K562 (cell line): ENCODE measurements around the gene DNAJC30. TPM values are rescaled to one million over a fixed set of nuclear protein-coding genes. Genes with fewer than 3 reads are reported as not detected.

Experiments used
- ATAC-seq: fragments of 200-7000 bp; cut with Tn5 transposase; 3 replicates; pipeline ENCODE4 v1.9.1; 2020; ENCODE audit warnings: moderate library complexity
- BruUV-seq: library from RNA; stranded (reverse); fragments of 400-500 nt; replicated peaks from 2 replicates; lab custom pipeline; 2021; lab: Mats Ljungman, UMichigan
- CTCF ChIA-PET: fragments of 300-600 bp; formaldehyde crosslinking; extraction: SDS; loops from one replicate; lab custom pipeline; 2021; ENCODE audit warnings: low intra/inter-chr PET ratio; lab: Yijun Ruan, JAX
- POLR2A ChIA-PET: fragments of 300-600, 350-650 bp; sonication (Branson Sonifier 250); formaldehyde crosslinking; extraction: SDS; loops from one replicate; lab custom pipeline; 2021; ENCODE audit warnings: antibody characterized with exemption, inconsistent platforms; lab: Yijun Ruan, JAX
- DNase-seq, 4 experiments: peaks; one replicate each; pipeline versions ENCODE4 v3.0.0 to v3.0.0-alpha.2; 2011 to 2018; ENCODE audit warnings: low spot score in 3 of 4, mixed read lengths in 3 of 4; ENCODE audit errors: extremely low read depth in 1 of 4
- FAIRE-seq: peaks from 2 replicates; lab custom pipeline; 2011; peaks lifted over from hg19 to GRCh38; lab: Jason Lieb, UNC
- H2AFZ ChIP-seq: 2 replicates; pipeline ENCODE4 v1.6.0; 2011; ENCODE audit warnings: low read depth, low read length, control low read depth, inconsistent platforms
- H3K27ac ChIP-seq: fragments of 200-600 bp; 3 replicates; pipeline ENCODE4 v1.8.0; 2011; ENCODE audit warnings: low read depth, mild to moderate bottlenecking, control low read depth, inconsistent platforms, low read length, moderate library complexity, mixed read lengths; ENCODE audit errors: extremely low read depth
- H3K27me3 ChIP-seq, 2 experiments: fragments of 300-600 bp in 1 of 2; 2 replicates in 1 of 2; 3 replicates in 1 of 2; pipeline versions ENCODE4 v1.6.0 to v1.8.0; 2011; ENCODE audit warnings: inconsistent platforms in 2 of 2, low read length in 2 of 2, mild to moderate bottlenecking in 1 of 2, mixed read lengths in 1 of 2, moderate library complexity in 1 of 2; ENCODE audit not compliant: control insufficient read depth in 2 of 2, insufficient read depth in 2 of 2
- H3K36me3 ChIP-seq: fragments of 300-600 bp; 3 replicates; pipeline ENCODE4 v1.8.0; 2011; ENCODE audit warnings: mild to moderate bottlenecking, low read length, inconsistent platforms; ENCODE audit not compliant: control insufficient read depth, insufficient read depth
- H3K4me1 ChIP-seq, 2 experiments: fragments of 200-600 bp in 1 of 2; replicated peaks in 1 of 2; 2 replicates in 1 of 2; 3 replicates in 1 of 2; pipeline versions ENCODE4 v1.5.1 to v1.8.0; 2011; ENCODE audit warnings: inconsistent platforms in 2 of 2, low read length in 2 of 2, mild to moderate bottlenecking in 1 of 2, mixed read lengths in 1 of 2, moderate library complexity in 1 of 2; ENCODE audit not compliant: control insufficient read depth in 2 of 2, insufficient read depth in 2 of 2
- H3K4me2 ChIP-seq: 2 replicates; pipeline ENCODE4 v1.6.1; 2011; ENCODE audit warnings: low read length, control low read depth, inconsistent platforms, mixed read lengths; ENCODE audit not compliant: insufficient read depth
- H3K4me3 ChIP-seq: fragments of 200-600 bp; sonication (generic), shearing (Covaris generic); 2 replicates; pipeline ENCODE4 v1.5.1; 2016; ENCODE audit warnings: control low read depth, inconsistent platforms
- H3K79me2 ChIP-seq: fragments of 200-600 bp; 3 replicates; pipeline ENCODE4 v1.8.0; 2011; ENCODE audit warnings: low read length, inconsistent platforms; ENCODE audit not compliant: control insufficient read depth, insufficient read depth
- H3K9ac ChIP-seq, 2 experiments: 2 replicates each; pipeline versions ENCODE4 v1.6.0 to v1.6.1; 2011; ENCODE audit warnings: low read depth in 2 of 2, low read length in 2 of 2, control low read depth in 1 of 2, inconsistent platforms in 1 of 2, mild to moderate bottlenecking in 1 of 2, mixed read lengths in 1 of 2; ENCODE audit not compliant: insufficient read depth in 1 of 2
- H3K9me1 ChIP-seq: one replicate; pipeline ENCODE4 v1.6.0; 2011; ENCODE audit warnings: inconsistent platforms, mild to moderate bottlenecking, low read length, moderate library complexity; ENCODE audit not compliant: control insufficient read depth, insufficient read depth
- H3K9me3 ChIP-seq: replicated peaks from 2 replicates; pipeline ENCODE4 v1.5.1; 2011; ENCODE audit warnings: low read depth, low read length, inconsistent platforms; ENCODE audit not compliant: control insufficient read depth, insufficient read depth
- H4K20me1 ChIP-seq: replicated peaks from 2 replicates; pipeline ENCODE4 v1.6.1; 2011; ENCODE audit warnings: low read length, inconsistent platforms, mixed read lengths; ENCODE audit not compliant: control insufficient read depth, insufficient read depth
- ETV5 ChIP-seq: sonication (generic); formaldehyde crosslinking; IDR thresholded peaks from 2 replicates; pipeline ENCODE4 v1.4.0; 2020; ENCODE audit warnings: low read depth, mild to moderate bottlenecking, missing genetic modification reagents
- KLF16 ChIP-seq: IDR thresholded peaks from 2 replicates; pipeline ENCODE4 v1.6.1; 2016; ENCODE audit warnings: antibody characterized with exemption
- POLR2H ChIP-seq: IDR thresholded peaks from 2 replicates; pipeline ENCODE4 v1.6.1; 2016; ENCODE audit warnings: missing genetic modification characterization, low read depth, mild to moderate bottlenecking, control low read depth, missing compliant biosample characterization, moderate library complexity
- REST ChIP-seq, 2 experiments: fragments of 450-650 bp; formaldehyde crosslinking in 1 of 2; IDR thresholded peaks; 2 replicates each; pipeline versions ENCODE4 v1.4.0 to v1.6.1; 2014 to 2020; ENCODE audit warnings: mild to moderate bottlenecking in 2 of 2, borderline replicate concordance in 1 of 2, low read depth in 1 of 2
- SMARCC2 ChIP-seq: fragments of 450-650 bp; IDR thresholded peaks from 2 replicates; pipeline ENCODE4 v1.6.1; 2017; ENCODE audit warnings: antibody characterized with exemption, moderate library complexity, mild to moderate bottlenecking, low read depth
- TCF7 ChIP-seq: sonication (generic); IDR thresholded peaks from 2 replicates; pipeline ENCODE4 v1.6.1; 2016; ENCODE audit warnings: antibody characterized with exemption, borderline replicate concordance
- ZNF583 ChIP-seq: fragments of 250-450 bp; sonication (Bioruptor Pico); IDR thresholded peaks from 2 replicates; pipeline ENCODE4 v1.4.0; 2020
- WGBS: fragments of 100-300 bp; shearing (Covaris generic); methylation state at CpG from one replicate; pipeline ENCODE4 v1.1.6; 2016; ENCODE audit warnings: low coverage, mixed read lengths; ENCODE audit not compliant: insufficient coverage; ENCODE audit errors: missing lambda C conversion rate; 5-methylcytosine and 5-hydroxymethylcytosine counted together
- in situ Hi-C: fragments of 300-500 bp; cut with MboI; formaldehyde crosslinking; loops from 4 replicates; pipeline ENCODE4 v1.15.0; 2018; ENCODE audit warnings: inconsistent platforms, mixed read lengths
- intact Hi-C: fragments of 100-400 bp; cut with micrococcal nuclease; formaldehyde crosslinking; loops from 2 replicates; pipeline ENCODE4 v1.14.2; 2022
- polyA plus RNA-seq, 8 experiments: library from polyadenylated mRNA; depleted of rRNA in 4 of 8; stranded (reverse) in 5 of 8; unstranded in 3 of 8; fragments of >200 nt; fragmentation: Nextera tagmentation in 2 of 8; fragmentation: Illumina TruSeq in 1 of 8; extraction: Ambion mirVana in 2 of 8; extraction: Trizol in 1 of 8; gene quantifications; 2 replicates each; pipeline versions ENCODE4 v1.2.1 to v1.2.3, GENCODE V29; 2011 to 2014; ENCODE audit warnings: inconsistent platforms in 1 of 8, missing spikeins in 1 of 8
- total RNA-seq, 7 experiments: library from RNA; depleted of rRNA in 6 of 7; stranded (reverse); fragments of >200 nt in 6 of 7; fragmentation: Illumina TruSeq in 2 of 7; extraction: Trizol in 2 of 7; gene quantifications; 2 replicates each; pipeline versions ENCODE4 v1.2.1 to v1.2.3, GENCODE V29; 2011 to 2021; ENCODE audit warnings: low replicate concordance in 1 of 7
- TF ChIP-seq, protein P1 (sequence below): fragments of 250-450 bp; sonication (Bioruptor Pico); IDR thresholded peaks from 2 replicates; pipeline ENCODE4 v1.5.1; 2021; ENCODE audit warnings: mild to moderate bottlenecking

Gene DNAJC30
- total and polyA plus RNA-seq, 9 of the 15 experiments (the other 6 are each of a cell fraction or from before 2014, with no cell fraction given), result 1.1 to 11.3 (median 4.6) TPM

DNA sequence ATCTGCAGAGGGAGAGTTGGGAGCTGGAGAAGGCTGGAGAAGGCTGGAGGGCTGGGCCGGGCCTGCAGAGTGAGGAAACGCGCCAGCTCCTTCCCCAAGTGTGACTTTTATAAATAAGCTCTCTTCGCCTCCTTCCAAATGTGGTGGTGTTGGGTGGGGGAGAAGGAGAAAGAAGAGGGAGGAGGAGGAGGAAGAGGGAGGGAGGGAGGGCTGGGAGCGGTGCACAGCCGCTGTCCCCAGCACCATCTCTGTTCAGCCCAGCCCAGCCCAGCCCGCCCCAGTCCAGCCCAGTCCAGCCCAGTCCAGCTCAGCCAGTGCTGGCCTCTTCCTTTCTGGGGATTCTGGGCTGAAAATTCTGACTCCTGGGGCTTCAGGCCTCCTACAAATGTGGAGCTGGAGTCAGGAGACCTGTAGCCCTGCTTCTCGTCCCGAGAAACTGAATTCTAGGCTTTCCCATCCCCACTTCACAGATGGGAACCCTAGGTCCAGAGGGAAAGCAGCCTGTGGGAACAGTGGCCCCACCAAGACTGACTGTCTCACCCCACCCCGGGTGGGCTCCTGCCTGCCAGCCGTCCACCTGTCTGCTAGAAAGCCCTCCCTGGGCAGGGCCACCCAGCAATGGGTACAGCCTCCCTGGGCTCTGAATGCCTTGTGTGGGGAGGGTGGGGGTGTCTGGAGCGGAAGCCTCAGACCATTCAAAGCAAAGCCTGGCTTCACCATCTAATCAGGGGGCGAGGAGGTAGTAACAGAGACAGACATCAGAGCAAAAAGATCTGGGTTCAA lies 34.0 kb upstream of the DNAJC30 start:
- TF ChIP-seq TCF7, result no peak
- peak; percentile 74 for TF ChIP-seq REST (IDR thresholded peaks at IDR 0.05; ENCODE audit: borderline replicate concordance)
- TF ChIP-seq REST (CRISPR knock-in tag; IDR thresholded peaks at IDR 0.05; ENCODE audit: low read depth), result no peak
- TF ChIP-seq ZNF583 (CRISPR knock-in tag), result no peak
- no peak for TF ChIP-seq SMARCC2
- TF ChIP-seq, protein P1, sequence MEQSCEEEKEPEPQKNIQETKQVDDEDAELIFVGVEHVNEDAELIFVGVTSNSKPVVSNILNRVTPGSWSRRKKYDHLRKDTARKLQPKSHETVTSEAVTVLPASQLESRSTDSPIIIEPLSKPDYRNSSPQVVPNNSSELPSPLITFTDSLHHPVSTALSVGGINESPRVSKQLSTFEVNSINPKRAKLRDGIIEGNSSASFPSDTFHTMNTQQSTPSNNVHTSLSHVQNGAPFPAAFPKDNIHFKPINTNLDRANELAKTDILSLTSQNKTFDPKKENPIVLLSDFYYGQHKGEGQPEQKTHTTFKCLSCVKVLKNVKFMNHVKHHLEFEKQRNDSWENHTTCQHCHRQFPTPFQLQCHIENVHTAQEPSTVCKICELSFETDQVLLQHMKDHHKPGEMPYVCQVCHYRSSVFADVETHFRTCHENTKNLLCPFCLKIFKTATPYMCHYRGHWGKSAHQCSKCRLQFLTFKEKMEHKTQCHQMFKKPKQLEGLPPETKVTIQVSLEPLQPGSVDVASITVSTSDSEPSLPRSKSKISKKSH, result no peak
- peak; percentile 61; the same call in 1 of the 2 replicates for TF ChIP-seq KLF16
- TF ChIP-seq POLR2H (tag), result no peak
- no peak for TF ChIP-seq ETV5 (CRISPR knock-in tag)
- in situ Hi-C loops (no loop called here), intact Hi-C loops (loop anchor here (5.0 kb wide), 1 partner anchor 35 kb away; the partner anchor contains the start of genes BUD23 and DNAJC30)
- H3K4me3 ChIP-seq, result no peak overlapping the region
- no peaks in the 10 kb centered on the region for H3K27me3 ChIP-seq
- WGBS, result 72% methylated on average over 8 of the region's 13 CpGs
- H3K4me1 ChIP-seq, result peaks cover 20 to 50% of the 10 kb centered on the region in 2 experiments
- H3K79me2 ChIP-seq, result peaks cover 10% of the 10 kb centered on the region; the same call in 2 of the 3 replicates
- ChIA-PET CTCF (no interaction called here), POLR2A (interaction anchor here (0.7 to 3.3 kb wide), 4 partner anchors 11 to 908 kb away, joined by 3 to 16 read pairs (median 3); no protein-coding TSS in a partner anchor)
- H3K9ac ChIP-seq, result no peak overlapping the region
- no peak overlapping the region for H3K27ac ChIP-seq
- no peaks in the 10 kb centered on the region for H3K36me3 ChIP-seq
- no peak for DNase-seq
- no peak overlapping the region for H2AFZ ChIP-seq
- no peak for FAIRE-seq
- peaks cover 29% of the 10 kb centered on the region for H4K20me1 ChIP-seq
- ATAC-seq, result no peak
- H3K4me2 ChIP-seq, result no peak overlapping the region
- BruUV-seq, result no TSS peak
- peaks cover 6% of the 10 kb centered on the region for H3K9me1 ChIP-seq
- H3K9me3 ChIP-seq, result no peaks in the 10 kb centered on the region
